Caco-2 (cell line): Measurements from ENCODE around the gene HMCN2. TPM values are rescaled to one million over a fixed set of nuclear protein-coding genes. Genes with fewer than 3 reads are reported as not detected.
A peak's percentile ranks its signal among the peaks of the same experiment; 100 is the strongest.

Experiments
- BruUV-seq: library from RNA; stranded (reverse); fragments of 400-500 nt; replicated peaks from 2 replicates; lab custom pipeline; 2021; lab: Mats Ljungman, UMichigan
- CTCF ChIA-PET: fragments of 300-600 bp; sonication (Branson Sonifier 250); formaldehyde crosslinking; loops from one replicate; lab custom pipeline; 2022; ENCODE audit warnings: antibody characterized with exemption; lab: Charles Lee
- POLR2A ChIA-PET: fragments of 300-600 bp; sonication (Branson Sonifier 250); formaldehyde crosslinking; loops from one replicate; lab custom pipeline; 2022; ENCODE audit warnings: antibody characterized with exemption; lab: Charles Lee
- DNase-seq, 2 experiments: peaks; one replicate each; pipeline versions ENCODE4 v3.0.0 to v3.0.0-alpha.2; 2020 to 2022
- H3K27me3 ChIP-seq: replicated peaks from 2 replicates; pipeline ENCODE4 v1.6.0; 2011; ENCODE audit warnings: low read length; ENCODE audit not compliant: control insufficient read depth, insufficient read depth
- H3K36me3 ChIP-seq: 2 replicates; pipeline ENCODE4 v1.5.1; 2011; ENCODE audit warnings: low read length; ENCODE audit not compliant: control insufficient read depth, insufficient read depth
- H3K4me1 ChIP-seq: fragments of 250-450 bp; sonication (Bioruptor Pico); 2 replicates; pipeline ENCODE4 v1.5.1; 2020; ENCODE audit warnings: mild to moderate bottlenecking
- H3K4me3 ChIP-seq: 2 replicates; pipeline ENCODE4 v1.5.1; 2011; ENCODE audit warnings: low read depth, mild to moderate bottlenecking, control low read depth, low read length
- H3K9me3 ChIP-seq: fragments of 250-450 bp; sonication (Bioruptor Pico); 2 replicates; pipeline ENCODE4 v1.5.1; 2020; ENCODE audit warnings: mild to moderate bottlenecking, moderate library complexity
- H3K27ac Mint-ChIP-seq: one replicate; pipeline ENCODE4 v1.8.0; 2022; ENCODE audit warnings: mixed read lengths; ENCODE audit not compliant: unreplicated experiment
- H3K27me3 Mint-ChIP-seq: one replicate; pipeline ENCODE4 v1.8.0; 2022; ENCODE audit warnings: mixed read lengths; ENCODE audit not compliant: insufficient read depth, unreplicated experiment
- H3K36me3 Mint-ChIP-seq: one replicate; pipeline ENCODE4 v1.8.0; 2022; ENCODE audit warnings: mild to moderate bottlenecking, mixed read lengths; ENCODE audit not compliant: insufficient read depth, unreplicated experiment
- H3K4me1 Mint-ChIP-seq: one replicate; pipeline ENCODE4 v1.8.0; 2022; ENCODE audit warnings: low read depth, mixed read lengths; ENCODE audit not compliant: unreplicated experiment
- H3K4me3 Mint-ChIP-seq: one replicate; pipeline ENCODE4 v1.8.0; 2022; ENCODE audit warnings: mild to moderate bottlenecking, moderate library complexity, mixed read lengths; ENCODE audit not compliant: unreplicated experiment
- H3K9me3 Mint-ChIP-seq: one replicate; pipeline ENCODE4 v1.8.0; 2022; ENCODE audit warnings: mixed read lengths; ENCODE audit not compliant: unreplicated experiment
- intact Hi-C: fragments of 100-400 bp; cut with micrococcal nuclease; formaldehyde crosslinking; loops from one replicate; pipeline ENCODE4 v1.10.0; 2022; ENCODE audit not compliant: unreplicated experiment
- total RNA-seq: library from RNA; stranded (reverse); gene quantifications from 2 replicates; pipeline ENCODE4 v1.2.3, GENCODE V29; 2022
- TF ChIP-seq, protein P1 (sequence below), 2 experiments: fragments of 200-600 bp in 1 of 2; IDR thresholded peaks; 1 replicate in 1 of 2; 2 replicates in 1 of 2; pipeline versions ENCODE4 v1.5.1 to v1.8.0; 2011 to 2022; ENCODE audit warnings: antibody characterized with exemption in 1 of 2, control low read depth in 1 of 2, inconsistent platforms in 1 of 2, low read depth in 1 of 2, low read length in 1 of 2, mild to moderate bottlenecking in 1 of 2, moderate library complexity in 1 of 2; ENCODE audit not compliant: insufficient read depth in 1 of 2, severe bottlenecking in 1 of 2, unreplicated experiment in 1 of 2

HMCN2 gene
- total RNA-seq, 1 experiment from 2014 or later: 0.41 TPM

GRCh38 chr9:130266236-130267098 lies 907 bp downstream of the HMCN2 start:
- H3K27me3 ChIP-seq: no peaks in the 10 kb centered on the region
- Mint-ChIP-seq H3K36me3 (no peaks in the 10 kb centered on the region), H3K27ac (no peak overlapping the region), H3K4me1 (peaks cover 6% of the 10 kb centered on the region), H3K27me3 (peaks cover 7% of the 10 kb centered on the region), H3K9me3 (no peaks in the 10 kb centered on the region), H3K4me3 (peak overlapping the region; percentile 35)
- ChIA-PET POLR2A (no interaction called here), CTCF (no interaction called here)
- TF ChIP-seq, protein P1, sequence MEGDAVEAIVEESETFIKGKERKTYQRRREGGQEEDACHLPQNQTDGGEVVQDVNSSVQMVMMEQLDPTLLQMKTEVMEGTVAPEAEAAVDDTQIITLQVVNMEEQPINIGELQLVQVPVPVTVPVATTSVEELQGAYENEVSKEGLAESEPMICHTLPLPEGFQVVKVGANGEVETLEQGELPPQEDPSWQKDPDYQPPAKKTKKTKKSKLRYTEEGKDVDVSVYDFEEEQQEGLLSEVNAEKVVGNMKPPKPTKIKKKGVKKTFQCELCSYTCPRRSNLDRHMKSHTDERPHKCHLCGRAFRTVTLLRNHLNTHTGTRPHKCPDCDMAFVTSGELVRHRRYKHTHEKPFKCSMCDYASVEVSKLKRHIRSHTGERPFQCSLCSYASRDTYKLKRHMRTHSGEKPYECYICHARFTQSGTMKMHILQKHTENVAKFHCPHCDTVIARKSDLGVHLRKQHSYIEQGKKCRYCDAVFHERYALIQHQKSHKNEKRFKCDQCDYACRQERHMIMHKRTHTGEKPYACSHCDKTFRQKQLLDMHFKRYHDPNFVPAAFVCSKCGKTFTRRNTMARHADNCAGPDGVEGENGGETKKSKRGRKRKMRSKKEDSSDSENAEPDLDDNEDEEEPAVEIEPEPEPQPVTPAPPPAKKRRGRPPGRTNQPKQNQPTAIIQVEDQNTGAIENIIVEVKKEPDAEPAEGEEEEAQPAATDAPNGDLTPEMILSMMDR (IDR thresholded peaks at IDR 0.05; ENCODE audit: insufficient read depth in 1 of 2, low read depth in 1 of 2, low read length in 1 of 2, severe bottlenecking in 1 of 2, unreplicated experiment in 1 of 2): no peak
- no peaks in the 10 kb centered on the region for H3K36me3 ChIP-seq
- no TSS peak for BruUV-seq
- no peak for DNase-seq
- intact Hi-C loops: no loop called here
- H3K4me3 ChIP-seq: no peak overlapping the region
- H3K4me1 ChIP-seq: no peaks in the 10 kb centered on the region
- no peaks in the 10 kb centered on the region for H3K9me3 ChIP-seq

DNA sequence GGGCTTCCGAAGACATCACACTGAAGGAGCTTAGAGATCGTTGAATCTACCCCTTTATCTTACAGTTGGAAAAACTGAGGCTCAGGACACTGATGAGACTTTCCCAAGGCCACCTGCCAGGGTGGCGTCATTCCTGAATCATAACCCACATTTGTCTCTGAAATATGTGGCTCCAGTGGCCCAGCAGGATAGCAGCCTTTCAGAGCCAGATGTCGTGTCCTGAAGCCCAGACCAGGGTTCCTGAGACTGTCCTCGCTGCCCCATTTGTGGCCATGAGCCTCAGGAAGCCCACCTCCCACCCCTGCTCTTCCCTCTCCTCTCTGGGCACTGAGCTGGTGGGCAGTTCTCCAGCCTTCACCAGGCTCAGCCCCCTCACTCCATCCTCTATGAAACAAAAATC lies 2.4 kb downstream of the HMCN2 start:
- TF ChIP-seq, protein P1 (IDR thresholded peaks at IDR 0.05; ENCODE audit: insufficient read depth in 1 of 2, low read depth in 1 of 2, low read length in 1 of 2, severe bottlenecking in 1 of 2, unreplicated experiment in 1 of 2): no peak
- Histone ChIP-seq H3K4me1 (no peaks in the 10 kb centered on the region), H3K36me3 (no peaks in the 10 kb centered on the region), H3K9me3 (no peaks in the 10 kb centered on the region), H3K4me3 (no peak overlapping the region), H3K27me3 (no peaks in the 10 kb centered on the region)
- CTCF ChIA-PET: no interaction called here
- Mint-ChIP-seq H3K9me3 (no peaks in the 10 kb centered on the region), H3K36me3 (no peaks in the 10 kb centered on the region), H3K4me3 (no peak overlapping the region), H3K27me3 (peaks cover 14% of the 10 kb centered on the region), H3K27ac (no peak overlapping the region), H3K4me1 (peaks cover 6% of the 10 kb centered on the region)
- BruUV-seq: no TSS peak
- intact Hi-C loops: no loop called here
- POLR2A ChIA-PET: no interaction called here
- DNase-seq: no peak

DNA sequence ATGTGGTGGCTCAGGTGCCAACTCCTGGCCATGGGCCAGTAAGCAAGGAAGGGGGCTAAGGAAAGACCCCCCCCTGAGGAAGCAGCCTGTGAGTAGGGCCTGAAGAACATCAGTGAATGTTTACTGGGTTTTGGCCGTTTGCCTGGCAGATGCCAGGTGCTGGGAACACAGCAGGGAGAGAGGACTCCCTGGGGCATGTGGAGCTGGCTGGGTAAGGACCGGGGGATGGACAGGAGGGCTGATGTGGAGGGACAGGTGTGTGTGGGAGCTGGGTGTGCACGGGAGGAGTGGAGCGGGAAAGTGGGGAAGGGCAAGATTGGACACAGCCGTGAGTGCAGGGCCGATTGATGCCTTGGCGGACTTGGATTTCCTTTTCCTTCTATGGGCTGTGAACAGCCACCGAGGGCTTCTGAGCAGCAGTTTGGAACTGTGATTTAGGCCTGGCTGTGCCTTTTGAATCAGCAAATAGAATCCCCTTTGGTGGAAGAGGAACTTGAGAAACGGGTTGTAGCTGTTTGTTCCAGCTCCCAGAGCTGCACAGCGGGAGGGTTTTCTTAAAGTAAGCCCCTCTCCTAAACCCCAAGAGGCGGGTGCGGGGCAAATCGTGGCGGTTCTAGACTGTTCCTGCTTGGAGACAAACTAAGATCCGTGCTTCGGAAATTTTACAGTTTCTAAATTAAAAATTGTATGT lies 3.1 kb downstream of the HMCN2 start:
- POLR2A ChIA-PET: no interaction called here
- H3K4me3 ChIP-seq: no peak overlapping the region
- Mint-ChIP-seq H3K36me3 (no peaks in the 10 kb centered on the region), H3K27me3 (peaks cover 14% of the 10 kb centered on the region), H3K9me3 (no peaks in the 10 kb centered on the region), H3K4me1 (peaks cover 6% of the 10 kb centered on the region), H3K27ac (no peak overlapping the region), H3K4me3 (no peak overlapping the region)
- TF ChIP-seq, protein P1 (IDR thresholded peaks at IDR 0.05; ENCODE audit: insufficient read depth in 1 of 2, low read depth in 1 of 2, low read length in 1 of 2, severe bottlenecking in 1 of 2, unreplicated experiment in 1 of 2): no peak
- no peaks in the 10 kb centered on the region for H3K36me3 ChIP-seq
- intact Hi-C loops: no loop called here
- DNase-seq: no peak
- no peaks in the 10 kb centered on the region for H3K4me1 ChIP-seq
- H3K27me3 ChIP-seq: no peaks in the 10 kb centered on the region
- BruUV-seq: no TSS peak
- CTCF ChIA-PET: no interaction called here
- H3K9me3 ChIP-seq: no peaks in the 10 kb centered on the region
